H1 (cell line): Measurements from ENCODE around the gene LYPD1. TPM values are rescaled to one million over a fixed set of nuclear protein-coding genes. Genes with fewer than 3 reads are reported as not detected.

ENCODE experiments used
- CTCF ChIA-PET: fragments of 300-600 bp; sonication (Branson Sonifier 250); formaldehyde crosslinking; loops from one replicate; lab custom pipeline; 2021; ENCODE audit not compliant: partially characterized antibody; lab: Charles Lee
- POLR2A ChIA-PET: fragments of 300-600 bp; sonication (Branson Sonifier 250); formaldehyde crosslinking; loops from one replicate; lab custom pipeline; 2021; ENCODE audit warnings: inconsistent platforms; ENCODE audit not compliant: partially characterized antibody; lab: Charles Lee
- DNase-seq, 2 experiments: peaks; one replicate each; pipeline versions ENCODE4 v3.0.0 to v3.0.0-alpha.2; 2010 to 2022; ENCODE audit warnings: low spot score in 2 of 2, low read depth in 1 of 2, mixed read lengths in 1 of 2
- FAIRE-seq: peaks from 2 replicates; lab custom pipeline; 2011; peaks lifted over from hg19 to GRCh38; lab: Jason Lieb, UNC
- H2AFZ ChIP-seq: 2 replicates; pipeline ENCODE4 v1.8.1; 2012; ENCODE audit warnings: low read length, inconsistent platforms
- H2AK5ac ChIP-seq: 2 replicates; pipeline ENCODE4 v1.6.1; 2013; ENCODE audit warnings: low read depth, low read length
- H2BK120ac ChIP-seq: replicated peaks from 2 replicates; pipeline ENCODE3; 2013; ENCODE audit warnings: low read depth, low read length, inconsistent platforms
- H2BK12ac ChIP-seq: 2 replicates; pipeline ENCODE4 v1.6.1; 2013; ENCODE audit warnings: low read depth, low read length
- H2BK15ac ChIP-seq: 2 replicates; pipeline ENCODE4 v1.6.1; 2013; ENCODE audit warnings: low read length
- H2BK20ac ChIP-seq: 2 replicates; pipeline ENCODE4 v1.6.1; 2013; ENCODE audit warnings: low read length
- H2BK5ac ChIP-seq: 2 replicates; pipeline ENCODE4 v1.6.1; 2013; ENCODE audit warnings: low read depth, low read length
- H3K14ac ChIP-seq: 2 replicates; pipeline ENCODE4 v1.6.1; 2013; ENCODE audit warnings: inconsistent platforms; ENCODE audit not compliant: insufficient read length
- H3K18ac ChIP-seq: 2 replicates; pipeline ENCODE4 v1.6.1; 2013; ENCODE audit warnings: low read length; ENCODE audit errors: extremely low read depth
- H3K23ac ChIP-seq: 2 replicates; pipeline ENCODE4 v1.6.1; 2013; ENCODE audit warnings: inconsistent platforms; ENCODE audit not compliant: insufficient read length
- H3K23me2 ChIP-seq: 2 replicates; pipeline ENCODE4 v1.6.1; 2013; ENCODE audit warnings: low read depth, low read length
- H3K27ac ChIP-seq: 2 replicates; pipeline ENCODE4 v1.6.1; 2011; ENCODE audit warnings: low read depth, low read length, inconsistent platforms
- H3K27me3 ChIP-seq, 4 experiments: replicated peaks in 1 of 4; 1 replicate in 1 of 4; 2 replicates in 3 of 4; pipeline versions ENCODE4 v1.6.1 to v1.8.1; 2011 to 2013; ENCODE audit warnings: low read length in 3 of 4, mild to moderate bottlenecking in 3 of 4, inconsistent platforms in 2 of 4, mixed read lengths in 2 of 4, moderate library complexity in 1 of 4; ENCODE audit not compliant: control insufficient read depth in 3 of 4, insufficient read depth in 3 of 4; ENCODE audit errors: extremely low read depth in 1 of 4
- H3K36me3 ChIP-seq, 4 experiments: 2 replicates each; pipeline versions ENCODE4 v1.6.1 to v1.8.1; 2011 to 2013; ENCODE audit warnings: mild to moderate bottlenecking in 4 of 4, low read length in 3 of 4, moderate library complexity in 2 of 4, control low read depth in 1 of 4, inconsistent platforms in 1 of 4; ENCODE audit not compliant: insufficient read depth in 4 of 4, control insufficient read depth in 2 of 4
- H3K4ac ChIP-seq: replicated peaks from 2 replicates; pipeline ENCODE3; 2013; ENCODE audit warnings: low read length, low read depth, mixed read lengths, inconsistent platforms; ENCODE audit not compliant: insufficient read length
- H3K4me1 ChIP-seq, 4 experiments: replicated peaks in 1 of 4; 1 replicate in 1 of 4; 2 replicates in 3 of 4; pipeline versions ENCODE4 v1.6.1 to v1.8.1; 2011 to 2013; ENCODE audit warnings: low read length in 3 of 4, inconsistent platforms in 2 of 4, mixed read lengths in 1 of 4; ENCODE audit not compliant: insufficient read depth in 4 of 4, control insufficient read depth in 3 of 4
- H3K4me2 ChIP-seq, 2 experiments: 2 replicates each; pipeline versions ENCODE4 v1.6.1 to v1.8.1; 2011 to 2013; ENCODE audit warnings: low read depth in 2 of 2, low read length in 2 of 2, control low read depth in 1 of 2, inconsistent platforms in 1 of 2, mild to moderate bottlenecking in 1 of 2; ENCODE audit not compliant: insufficient read depth in 1 of 2
- H3K4me3 ChIP-seq, 4 experiments: fragments of 200-600, 300-600 bp in 1 of 4; sonication (generic), shearing (Covaris generic), sonication (Bioruptor Twin) in 1 of 4; 2 replicates each; pipeline versions ENCODE4 v1.5.1 to v1.8.1; 2011 to 2016; ENCODE audit warnings: low read length in 4 of 4, low read depth in 3 of 4, control low read depth in 2 of 4, inconsistent platforms in 2 of 4, mild to moderate bottlenecking in 2 of 4, mixed read lengths in 1 of 4, moderate library complexity in 1 of 4; ENCODE audit not compliant: insufficient read depth in 2 of 4; ENCODE audit errors: extremely low read depth in 1 of 4
- H3K56ac ChIP-seq: replicated peaks from 2 replicates; pipeline ENCODE3; 2013; ENCODE audit warnings: low read depth, mild to moderate bottlenecking, mixed read lengths, low read length, inconsistent platforms; ENCODE audit not compliant: insufficient read length
- H3K79me1 ChIP-seq: 2 replicates; pipeline ENCODE4 v1.6.1; 2013; ENCODE audit warnings: low read depth, low read length, control low read depth
- H3K79me2 ChIP-seq, 2 experiments: 2 replicates each; pipeline versions ENCODE4 v1.6.1 to v1.8.1; 2012 to 2013; ENCODE audit warnings: low read length in 2 of 2, mild to moderate bottlenecking in 2 of 2, inconsistent platforms in 1 of 2; ENCODE audit not compliant: insufficient read depth in 2 of 2, control insufficient read depth in 1 of 2
- H3K9ac ChIP-seq, 4 experiments: replicated peaks in 1 of 4; 1 replicate in 1 of 4; 2 replicates in 3 of 4; pipeline versions ENCODE4 v1.6.1 to v1.8.1; 2011 to 2013; ENCODE audit warnings: low read depth in 3 of 4, low read length in 3 of 4, control low read depth in 2 of 4, mild to moderate bottlenecking in 2 of 4, moderate library complexity in 2 of 4, inconsistent platforms in 1 of 4; ENCODE audit errors: extremely low read depth in 1 of 4
- H3K9me3 ChIP-seq, 2 experiments: 2 replicates each; pipeline versions ENCODE4 v1.6.1 to v1.8.1; 2012 to 2013; ENCODE audit warnings: mild to moderate bottlenecking in 2 of 2, moderate library complexity in 2 of 2, control low read depth in 1 of 2, inconsistent platforms in 1 of 2, low read depth in 1 of 2, low read length in 1 of 2, mixed read lengths in 1 of 2; ENCODE audit not compliant: insufficient read depth in 2 of 2
- H4K20me1 ChIP-seq, 2 experiments: replicated peaks in 1 of 2; 2 replicates each; pipeline versions ENCODE3 to v1.8.1; 2011 to 2013; ENCODE audit warnings: inconsistent platforms in 2 of 2, low read length in 2 of 2, mild to moderate bottlenecking in 1 of 2; ENCODE audit not compliant: insufficient read depth in 2 of 2, control insufficient read depth in 1 of 2
- H4K5ac ChIP-seq: 2 replicates; pipeline ENCODE4 v1.6.1; 2013; ENCODE audit warnings: low read length, low read depth, mixed read lengths, inconsistent platforms; ENCODE audit not compliant: insufficient read length
- H4K8ac ChIP-seq: 2 replicates; pipeline ENCODE4 v1.8.0; 2013; ENCODE audit warnings: mild to moderate bottlenecking, moderate library complexity, low read length, inconsistent platforms; ENCODE audit not compliant: insufficient read depth; ENCODE audit errors: extremely low read depth
- H4K91ac ChIP-seq: replicated peaks from 2 replicates; pipeline ENCODE3; 2013; ENCODE audit warnings: low read length, mixed read lengths, inconsistent platforms; ENCODE audit not compliant: insufficient read length
- FOSL1 ChIP-seq: IDR thresholded peaks from 2 replicates; pipeline ENCODE4 v1.6.1; 2011; ENCODE audit warnings: mild to moderate bottlenecking, low read depth, low read length, moderate library complexity; ENCODE audit not compliant: insufficient read depth
- HDAC6 ChIP-seq: IDR thresholded peaks from one replicate; pipeline ENCODE4 v1.7.1; 2012; ENCODE audit warnings: low read depth, mild to moderate bottlenecking, inconsistent platforms, low read length, moderate library complexity
- RFX5 ChIP-seq: IDR thresholded peaks from 2 replicates; pipeline ENCODE4 v1.6.1; 2011; ENCODE audit warnings: low read depth, low read length, improper control_type of control experiment, borderline replicate concordance
- SIRT6 ChIP-seq: IDR thresholded peaks from one replicate; pipeline ENCODE4 v1.7.1; 2012; ENCODE audit warnings: low read length, inconsistent platforms
- TBP ChIP-seq: IDR thresholded peaks from 2 replicates; pipeline ENCODE4 v1.6.1; 2011; ENCODE audit warnings: low read depth, low read length, improper control_type of control experiment
- WGBS, 2 experiments: shearing (Covaris generic) in 1 of 2; methylation state at CpG; one replicate each; pipeline versions ENCODE4 v1.1.6 to v1.1.7; 2013 to 2015; ENCODE audit warnings: low lambda C conversion rate in 2 of 2, mixed read lengths in 2 of 2, inconsistent platforms in 1 of 2, low coverage in 1 of 2, missing lambda C conversion rate in 1 of 2; ENCODE audit not compliant: insufficient replicate concordance in 2 of 2, insufficient coverage in 1 of 2, insufficient read length in 1 of 2; ENCODE audit errors: extremely low coverage in 1 of 2, missing lambda C conversion rate in 1 of 2; 5-methylcytosine and 5-hydroxymethylcytosine counted together
- polyA plus RNA-seq, 7 experiments: library from polyadenylated mRNA; depleted of rRNA in 3 of 7; stranded (reverse) in 5 of 7; unstranded in 2 of 7; fragments of >200 nt in 5 of 7; fragments of 200-250 nt in 2 of 7; gene quantifications; 1 replicate in 5 of 7; 2 replicates in 1 of 7; 4 replicates in 1 of 7; pipeline versions ENCODE4 v1.2.1 to v1.2.3, GENCODE V29; 2011 to 2013; ENCODE audit warnings: missing spikeins in 2 of 7, mixed read lengths in 2 of 7
- total RNA-seq: library from RNA; stranded (reverse); fragmentation: NEBNext Ultra II Directional; extraction: Animal tissue kit (Norgen Biotek cat#: 25700); gene quantifications from 2 replicates; pipeline ENCODE4 v1.2.1, GENCODE V29; 2021
- TF ChIP-seq, protein P1 (sequence below): IDR thresholded peaks from 2 replicates; pipeline ENCODE4 v1.6.1; 2012; ENCODE audit warnings: low read length, inconsistent platforms

Gene LYPD1
- total and polyA plus RNA-seq, 2 of the 8 experiments (the other 6 are each of a cell fraction or from before 2014, with no cell fraction given): 1.9 to 2.7 TPM

DNA sequence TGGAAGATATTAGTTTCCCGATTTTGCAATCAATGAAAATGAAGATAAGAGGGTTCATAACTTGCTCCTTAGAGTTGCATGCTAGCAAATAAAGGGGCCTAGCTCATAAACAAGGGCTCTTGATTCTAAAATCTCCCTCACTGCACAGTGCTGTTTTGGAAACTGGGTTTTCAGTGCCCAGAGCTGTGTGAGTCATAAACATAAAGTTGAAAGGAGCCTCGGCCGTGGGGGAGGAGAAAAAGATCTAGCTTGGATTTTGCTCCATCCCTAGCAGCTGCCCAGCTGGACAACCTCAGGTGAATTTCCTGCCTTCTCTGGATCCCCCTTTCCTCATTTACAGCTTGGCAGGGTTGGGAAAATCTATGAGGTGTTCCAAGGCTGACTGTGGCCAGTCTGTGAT, 42.5 kb downstream of the LYPD1 start:
- H2AK5ac ChIP-seq: no peak overlapping the region
- FAIRE-seq: no peak
- H4K8ac ChIP-seq: no peak overlapping the region
- no peak for DNase-seq
- no peaks in the 10 kb centered on the region for H3K79me2 ChIP-seq
- no peak overlapping the region for H3K4me2 ChIP-seq
- H3K9ac ChIP-seq: no peak overlapping the region
- H2BK120ac ChIP-seq: no peak overlapping the region
- no peak overlapping the region for H2BK20ac ChIP-seq
- H3K23me2 ChIP-seq: 0 out of 2 replicates have a peak, but pooled peaks cover 2% of the 10 kb centered on the region
- no peaks in the 10 kb centered on the region for H3K36me3 ChIP-seq
- no peak overlapping the region for H4K91ac ChIP-seq
- no peak overlapping the region for H3K23ac ChIP-seq
- H3K4me3 ChIP-seq: no peak overlapping the region
- no peak overlapping the region for H2BK12ac ChIP-seq
- CTCF ChIA-PET: interaction anchor here (0.6 kb wide), 1 partner anchor 27 kb away, joined by 3 read pairs; no protein-coding TSS in a partner anchor
- no peak overlapping the region for H2BK5ac ChIP-seq
- peaks cover 6 to 8% of the 10 kb centered on the region in 2 experiments; a peak in 1 of 4 replicates for H3K9me3 ChIP-seq
- H3K27ac ChIP-seq: no peak overlapping the region
- H3K14ac ChIP-seq: no peak overlapping the region
- H3K79me1 ChIP-seq: no peaks in the 10 kb centered on the region
- no peaks in the 10 kb centered on the region for H3K27me3 ChIP-seq
- H3K18ac ChIP-seq: no peak overlapping the region
- H3K4me1 ChIP-seq: peaks cover 2 to 10% (median 6%) of the 10 kb centered on the region in 4 experiments; a peak in 6 of 7 replicates
- H3K4ac ChIP-seq: no peak overlapping the region
- POLR2A ChIA-PET: no interaction called here
- WGBS, 2 experiments: 88% methylated on average over 3 of the region's 3 CpGs; no CpG with 5 or more reads in 1 of the 2 experiments
- H2BK15ac ChIP-seq: no peak overlapping the region
- no peak overlapping the region for H2AFZ ChIP-seq
- no peak overlapping the region for H3K56ac ChIP-seq
- H4K5ac ChIP-seq: no peak overlapping the region
- H4K20me1 ChIP-seq: no peaks in the 10 kb centered on the region
- TF ChIP-seq HDAC6: no peak
- no peak for TF ChIP-seq FOSL1
- TF ChIP-seq RFX5: no peak
- TF ChIP-seq SIRT6: no peak
- TF ChIP-seq, protein P1, sequence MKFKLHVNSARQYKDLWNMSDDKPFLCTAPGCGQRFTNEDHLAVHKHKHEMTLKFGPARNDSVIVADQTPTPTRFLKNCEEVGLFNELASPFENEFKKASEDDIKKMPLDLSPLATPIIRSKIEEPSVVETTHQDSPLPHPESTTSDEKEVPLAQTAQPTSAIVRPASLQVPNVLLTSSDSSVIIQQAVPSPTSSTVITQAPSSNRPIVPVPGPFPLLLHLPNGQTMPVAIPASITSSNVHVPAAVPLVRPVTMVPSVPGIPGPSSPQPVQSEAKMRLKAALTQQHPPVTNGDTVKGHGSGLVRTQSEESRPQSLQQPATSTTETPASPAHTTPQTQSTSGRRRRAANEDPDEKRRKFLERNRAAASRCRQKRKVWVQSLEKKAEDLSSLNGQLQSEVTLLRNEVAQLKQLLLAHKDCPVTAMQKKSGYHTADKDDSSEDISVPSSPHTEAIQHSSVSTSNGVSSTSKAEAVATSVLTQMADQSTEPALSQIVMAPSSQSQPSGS: no peak
- TF ChIP-seq TBP: no peak
